Embryonic facial prominence (tissue), 1 donor: ENCODE results near the gene UBA1.

Source experiments
- DNase-seq: peaks from one replicate; pipeline ENCODE4 v3.0.0-alpha.2; 2016; ENCODE audit errors: extremely low spot score

Gene UBA1

DNA sequence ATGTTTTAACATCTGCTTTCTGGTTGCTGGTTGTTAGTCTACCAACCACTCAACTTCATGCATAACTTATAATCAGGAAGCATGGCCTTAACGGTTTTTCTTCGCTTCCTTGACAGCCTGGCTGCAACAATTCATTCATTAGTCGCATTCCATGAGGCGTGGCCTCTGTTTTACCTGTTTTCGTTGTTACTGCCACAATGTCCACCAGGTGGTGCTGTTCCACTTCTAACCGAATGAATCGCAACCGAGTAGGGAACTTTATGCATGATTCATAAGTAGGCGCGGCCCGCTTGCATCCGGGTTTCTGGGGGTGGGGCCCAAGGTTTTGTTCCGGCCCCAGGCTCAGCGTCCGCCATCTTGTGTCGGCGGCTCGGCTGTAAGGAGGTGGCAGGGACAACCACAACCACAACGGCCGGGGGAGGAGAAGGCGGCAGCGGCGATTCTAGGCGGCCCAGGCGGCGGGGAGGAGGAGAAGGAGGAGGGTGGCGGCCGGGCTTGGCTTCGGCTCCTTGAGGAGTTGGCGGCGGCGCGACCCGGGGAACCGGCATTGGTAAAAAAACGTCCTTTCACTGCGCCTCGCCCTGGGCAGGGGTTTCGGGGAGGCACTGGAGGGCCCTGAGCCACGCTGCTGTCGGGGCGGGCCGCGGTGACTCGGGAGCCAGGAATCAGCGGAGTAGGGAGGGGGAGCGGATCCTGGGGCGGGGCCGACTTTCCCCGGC lies at the start of gene UBA1:
Gene UBA1, plus strand, starts transcription at position 355 of the 719 bp plus-strand sequence. CDS start 4,974 bp downstream, outside the sequence.
- peak; percentile 83 for DNase-seq

DNA sequence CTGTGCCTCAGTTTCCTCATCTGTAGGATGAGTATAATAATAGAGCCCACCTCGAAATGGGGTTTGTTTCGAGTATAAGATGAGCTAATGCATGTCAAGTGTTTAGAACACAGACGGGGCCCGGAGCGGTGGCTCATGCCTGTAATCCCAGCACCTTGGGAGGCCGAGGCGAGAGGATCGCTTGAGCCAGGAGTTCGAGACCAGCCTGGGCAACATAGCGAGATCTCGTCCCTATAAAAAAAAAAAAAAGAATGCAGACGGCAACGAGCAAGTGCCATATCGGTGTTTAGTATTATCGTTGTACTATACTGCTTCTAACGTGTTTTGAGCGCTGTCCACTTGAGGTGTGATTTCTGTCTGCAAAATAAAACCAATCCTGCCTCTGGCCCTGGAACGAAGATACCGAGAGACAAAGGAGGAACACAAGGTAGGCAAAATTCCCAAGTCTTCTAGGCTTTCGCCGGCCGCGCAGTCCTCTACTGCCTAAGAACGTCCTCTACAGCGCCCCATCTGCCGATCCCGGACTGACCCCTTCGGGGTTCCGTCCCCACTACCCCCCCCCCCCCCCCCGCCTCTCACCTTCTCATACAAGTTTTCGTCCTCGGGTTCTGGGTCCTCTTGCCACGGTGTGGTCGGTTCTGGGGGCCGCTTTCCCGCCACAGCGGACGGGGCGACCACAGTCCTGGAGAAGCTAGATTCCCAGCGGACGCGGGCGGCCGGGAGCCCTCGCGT lies 49.6 kb upstream of the UBA1 start:
- DNase-seq, result no peak

DNA sequence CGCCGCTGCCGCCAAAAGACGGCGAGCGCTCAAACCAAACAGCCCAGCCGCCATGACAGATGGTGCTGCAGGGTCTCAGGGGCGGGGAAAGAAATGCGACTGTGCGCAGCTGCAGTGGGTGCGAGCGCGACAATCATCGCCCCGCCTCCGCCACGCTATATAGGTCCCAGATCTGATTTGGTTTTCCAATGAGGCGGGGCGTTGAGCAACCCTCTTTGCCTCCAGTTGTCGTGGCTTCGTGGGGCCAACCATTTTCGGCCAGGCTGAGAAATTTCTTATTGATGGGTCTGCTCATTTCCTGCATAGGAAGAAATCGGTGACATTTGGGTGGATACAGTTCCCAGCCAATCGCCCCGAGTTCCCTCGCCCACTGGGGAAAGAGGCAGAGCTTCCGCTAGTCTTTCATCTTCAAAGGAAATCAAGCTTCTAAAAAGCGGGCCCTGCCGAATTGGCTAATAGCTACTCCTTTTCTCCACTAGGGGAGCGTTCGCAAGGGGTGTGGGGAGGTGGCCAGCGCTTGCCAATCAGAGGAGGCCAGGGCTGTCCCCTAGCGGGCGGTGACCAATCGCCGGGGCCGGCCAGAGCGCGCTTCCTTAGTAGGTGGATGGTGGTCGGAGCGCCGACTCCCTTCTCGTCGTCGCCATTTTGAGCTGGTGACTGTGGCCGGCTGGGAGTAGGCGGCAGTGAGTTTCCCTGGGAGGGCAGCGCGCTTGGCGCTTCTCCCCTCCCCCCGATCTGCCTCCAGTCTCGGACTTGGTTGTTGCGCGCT lies 48.8 kb upstream of the UBA1 start, which contains the start of the genes NDUFB11 and RBM10:
Gene NDUFB11, minus strand, starts transcription at position 77 of the 769 bp plus-strand sequence. Its CDS starts 23 bp downstream, at position 54.
Gene RBM10, plus strand, starts transcription at position 596 of the 769 bp plus-strand sequence. CDS start 2,261 bp downstream, outside the sequence.
- peak; percentile 82 for DNase-seq

DNA sequence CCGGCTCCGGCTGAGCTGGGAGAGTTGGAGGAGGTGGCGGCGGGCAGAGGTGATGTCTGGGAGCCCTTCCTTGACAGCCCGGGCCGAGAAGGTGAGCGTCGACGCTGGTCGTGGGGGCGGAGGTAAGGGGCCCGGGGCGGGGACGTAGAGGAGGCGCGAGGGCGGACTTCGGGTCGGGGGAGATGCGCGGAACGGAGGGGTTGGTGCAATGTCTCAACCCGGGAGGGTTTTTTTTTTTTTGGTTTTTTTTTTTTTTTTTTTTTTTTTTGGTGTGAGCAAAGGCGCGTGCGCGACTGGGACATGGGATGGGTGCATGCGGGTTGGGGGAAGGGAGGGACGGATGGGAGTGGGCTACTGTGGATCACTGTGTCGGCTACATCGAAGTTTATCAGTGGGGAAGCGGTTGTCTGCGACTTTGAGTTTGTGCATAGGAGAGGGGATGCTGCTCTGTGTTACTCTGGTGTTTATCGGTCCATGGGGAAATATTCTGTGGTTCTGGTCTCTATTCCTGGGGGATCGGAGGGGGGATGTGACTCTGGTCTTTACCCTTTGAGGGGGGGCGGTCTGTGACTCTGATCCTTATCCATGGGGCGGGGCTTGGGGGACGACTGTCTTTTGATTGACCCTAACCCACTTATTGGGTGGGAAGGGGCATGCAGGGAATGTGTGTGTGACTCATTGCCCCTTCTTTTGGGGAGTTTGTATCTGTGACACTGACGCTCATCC lies 48.1 kb upstream of the UBA1 start:
- DNase-seq, result no peak

DNA sequence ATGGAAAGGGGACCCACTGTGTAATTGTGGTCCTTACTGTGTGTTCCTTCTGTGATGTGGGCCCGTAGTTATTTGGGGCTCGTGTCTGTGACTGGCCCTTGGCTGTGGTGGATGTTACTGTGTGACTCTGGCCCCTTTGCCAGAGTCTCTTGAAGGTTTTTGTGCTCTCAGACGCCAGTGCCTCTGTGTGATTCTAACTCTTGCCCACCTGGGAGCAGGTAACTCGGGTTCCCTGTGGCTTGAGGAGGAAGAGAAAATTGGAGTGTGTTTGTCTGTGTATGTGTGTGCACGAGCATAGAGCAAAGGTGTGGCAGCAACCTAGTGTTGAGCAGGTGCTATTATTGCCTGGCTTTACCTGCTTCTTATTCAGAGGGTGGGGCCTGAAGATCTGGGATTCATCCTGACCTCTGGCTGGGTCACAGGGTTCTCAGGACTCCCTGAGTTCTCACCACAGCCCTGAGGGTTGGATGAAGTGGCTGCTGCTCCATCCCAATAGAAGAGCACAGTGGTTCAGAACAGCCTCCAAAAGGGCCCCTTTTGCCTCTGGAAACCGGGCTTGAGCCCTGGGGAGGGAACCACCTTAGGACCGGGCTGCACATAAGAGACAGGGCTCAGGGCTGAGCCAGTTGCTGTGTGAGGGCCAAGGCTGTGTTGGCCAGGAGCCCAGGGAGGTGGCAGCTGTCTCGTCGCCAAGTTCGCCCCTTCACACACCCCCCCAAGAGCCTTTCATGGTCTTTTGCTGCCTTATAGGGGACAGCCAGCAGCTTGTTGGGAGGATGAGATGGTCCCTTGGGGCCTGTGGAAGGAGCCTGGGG lies 47.3 kb upstream of the UBA1 start:
- DNase-seq, result no peak

DNA sequence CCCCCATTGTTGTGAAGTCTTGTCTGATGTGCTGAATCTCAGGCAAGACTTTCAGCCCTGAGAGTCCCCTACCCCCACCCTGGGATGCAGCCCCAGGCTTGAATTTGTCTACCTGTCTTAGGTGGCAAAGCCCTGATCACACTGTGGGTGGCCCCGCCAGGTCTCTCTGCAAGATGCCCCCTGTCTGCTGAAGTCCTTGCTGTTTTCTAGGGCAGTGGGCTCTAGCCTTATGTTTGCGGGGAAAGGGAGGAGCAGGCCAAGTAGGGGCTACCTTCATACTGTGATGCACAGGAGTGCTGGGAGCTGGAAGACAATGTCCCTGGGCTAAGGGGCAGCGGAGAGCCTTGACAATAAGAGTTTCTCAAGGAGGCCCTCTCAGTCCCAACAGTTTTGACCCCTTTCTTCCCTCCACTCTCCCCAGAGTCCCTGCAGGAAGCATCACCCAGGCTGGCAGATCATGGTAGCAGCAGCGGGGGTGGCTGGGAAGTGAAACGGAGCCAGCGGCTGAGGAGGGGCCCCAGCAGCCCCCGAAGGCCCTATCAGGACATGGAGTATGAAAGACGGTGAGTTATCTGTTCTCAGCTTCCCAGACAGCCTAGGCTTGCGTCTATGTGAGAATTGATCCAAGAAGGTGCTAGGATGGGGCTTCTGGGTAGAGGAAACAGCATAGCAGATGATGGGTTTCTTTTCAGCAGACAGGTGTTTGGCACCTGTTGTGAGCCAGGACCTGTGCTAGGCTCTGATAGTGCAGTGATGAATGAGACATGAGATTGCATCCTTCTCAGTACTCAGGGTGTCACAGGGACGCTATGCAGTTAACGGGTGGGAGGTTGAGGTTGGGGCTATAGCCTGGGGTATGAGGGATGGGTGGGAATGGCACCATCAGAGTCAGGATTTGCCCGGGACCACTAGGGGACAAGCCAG lies 46.4 kb upstream of the UBA1 start:
- no peak for DNase-seq

DNA sequence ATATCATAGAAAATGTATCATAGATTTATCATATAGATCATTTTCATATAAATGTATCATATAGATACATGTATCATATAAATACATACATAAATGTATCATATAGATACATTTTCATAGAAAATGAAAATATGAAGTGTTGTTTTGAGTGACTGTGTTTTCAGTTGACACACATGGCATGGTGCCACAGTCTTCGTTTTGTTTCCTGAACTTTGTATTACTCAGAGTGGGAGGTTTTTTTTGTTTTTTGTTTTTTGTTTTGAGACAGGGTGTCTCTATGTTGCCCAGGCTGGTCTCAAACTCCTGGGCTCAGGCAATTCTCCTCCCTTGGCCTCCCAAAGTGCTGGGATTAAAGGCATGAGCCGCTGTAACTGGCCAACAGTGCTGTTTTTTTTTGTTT lies 44.7 kb upstream of the UBA1 start:
- DNase-seq, result no peak

DNA sequence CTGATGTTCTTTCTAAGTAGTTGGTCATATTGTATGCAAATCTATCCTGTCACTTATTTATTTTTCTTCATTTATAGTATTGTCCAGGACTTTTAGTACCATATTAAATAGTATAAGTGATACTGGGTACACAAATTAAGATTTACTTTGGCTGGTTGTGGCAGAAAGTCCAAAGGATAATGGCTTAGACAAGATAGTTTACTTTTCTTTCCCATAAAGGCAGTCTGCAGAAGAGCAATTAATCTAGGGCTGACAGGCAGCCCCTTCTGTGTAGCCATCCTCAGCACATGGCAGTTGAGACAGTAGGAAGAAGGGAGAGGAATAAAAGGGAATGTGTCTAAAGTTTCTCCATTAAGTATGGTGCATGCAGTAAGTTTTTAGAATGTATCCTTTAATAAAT lies 42.2 kb upstream of the UBA1 start:
- DNase-seq, result no peak

DNA sequence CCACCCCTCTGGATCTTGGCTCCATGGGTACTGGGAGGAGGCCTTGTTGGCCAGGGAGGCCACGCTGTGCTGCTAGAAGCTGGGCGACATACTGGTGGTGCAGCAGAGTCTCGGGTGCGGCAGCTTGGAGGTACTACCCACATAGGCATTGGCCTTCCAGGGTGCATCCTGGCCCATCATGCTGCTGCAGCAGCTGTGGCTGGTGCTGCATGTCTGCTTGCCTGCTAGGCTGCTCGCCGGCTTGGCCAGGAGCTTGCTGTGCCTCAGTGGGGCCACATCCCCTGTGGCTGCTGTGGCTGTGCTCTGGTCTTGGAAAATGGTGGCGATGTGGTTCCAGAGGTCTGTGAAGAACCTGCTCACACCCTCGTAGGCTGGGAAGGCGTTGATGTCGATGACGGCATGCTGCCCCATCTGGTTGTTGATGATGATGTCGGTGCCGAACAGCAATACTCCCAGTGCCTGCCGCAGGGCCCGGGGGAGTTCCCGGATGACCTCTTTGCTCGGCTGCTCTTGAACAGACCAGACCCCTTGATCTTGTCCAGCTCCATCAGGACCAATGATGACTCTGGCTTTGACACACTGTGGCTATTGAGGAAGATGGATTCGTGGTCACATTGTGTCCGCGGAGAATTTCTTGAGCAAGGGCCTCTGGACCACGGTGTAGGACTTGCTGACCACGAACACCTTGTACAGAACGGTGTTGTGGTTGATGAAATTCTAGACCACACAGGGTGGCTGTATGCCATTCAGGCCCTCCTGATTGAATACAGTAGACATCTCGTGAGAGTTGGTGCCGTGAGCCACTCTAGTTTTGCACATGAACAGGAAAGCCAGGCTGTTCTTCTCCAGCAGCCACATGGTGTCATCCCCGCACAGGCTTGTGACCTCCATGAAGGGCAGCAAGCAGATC lies 36.8 kb upstream of the UBA1 start:
- no peak for DNase-seq

DNA sequence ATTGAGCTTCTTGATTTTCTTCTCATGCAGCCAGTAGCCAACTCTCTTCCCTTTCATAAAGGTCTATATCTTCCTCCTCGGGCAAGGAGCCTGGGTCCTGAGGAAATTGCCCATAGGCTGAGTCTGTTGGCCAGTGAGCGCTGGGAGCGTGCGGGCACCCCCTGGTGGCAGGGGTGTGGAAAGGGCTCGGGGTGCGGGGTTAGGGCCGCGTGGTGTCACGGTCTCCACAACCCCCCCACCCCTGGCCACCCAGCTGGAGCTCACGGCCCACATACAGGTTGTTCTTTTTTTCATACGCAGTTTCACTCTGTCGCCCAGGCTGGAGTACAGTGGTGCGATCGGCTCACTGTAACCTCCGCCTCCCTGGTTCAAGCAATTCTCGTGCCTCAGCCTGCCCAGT lies 35.5 kb upstream of the UBA1 start:
- no peak for DNase-seq

DNA sequence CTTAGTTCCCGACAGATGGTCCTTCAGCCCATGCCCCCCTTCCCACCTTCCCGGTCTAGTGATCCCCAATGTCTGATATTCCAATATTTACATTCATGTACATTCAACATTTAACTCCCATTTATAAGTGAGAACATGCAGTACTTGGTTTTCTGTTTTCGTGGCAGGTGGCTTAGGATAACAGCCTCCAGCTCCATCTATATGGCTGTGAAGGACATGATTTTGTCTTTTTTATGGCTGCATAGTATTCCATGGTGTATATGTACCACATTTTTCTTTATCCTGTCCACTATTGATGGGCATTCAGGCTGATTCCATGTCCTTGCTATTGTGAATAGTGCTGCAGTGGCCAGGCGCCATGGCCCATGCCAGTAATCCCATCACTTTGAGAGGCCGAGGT lies 34.8 kb upstream of the UBA1 start:
- no peak for DNase-seq

DNA sequence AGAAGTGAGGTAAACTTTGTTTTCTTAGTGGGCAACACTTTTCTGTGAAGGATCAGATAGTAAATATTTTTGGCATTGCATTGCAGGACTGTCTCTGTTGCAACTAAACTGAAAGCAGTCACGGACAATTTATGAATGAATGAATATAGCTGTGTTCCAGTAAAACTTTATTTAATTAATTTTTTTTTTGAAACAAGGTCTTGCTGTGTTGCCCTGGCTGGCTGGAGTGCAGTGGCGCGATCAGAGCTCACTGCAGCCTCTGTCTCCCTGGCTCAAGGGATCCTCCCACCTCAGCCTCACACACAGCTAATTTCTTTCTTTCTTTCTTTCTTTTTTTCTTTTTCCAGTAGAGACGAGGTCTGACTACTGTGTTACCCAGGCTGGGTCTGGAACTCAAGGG lies 32.8 kb upstream of the UBA1 start:
- DNase-seq, result no peak

DNA sequence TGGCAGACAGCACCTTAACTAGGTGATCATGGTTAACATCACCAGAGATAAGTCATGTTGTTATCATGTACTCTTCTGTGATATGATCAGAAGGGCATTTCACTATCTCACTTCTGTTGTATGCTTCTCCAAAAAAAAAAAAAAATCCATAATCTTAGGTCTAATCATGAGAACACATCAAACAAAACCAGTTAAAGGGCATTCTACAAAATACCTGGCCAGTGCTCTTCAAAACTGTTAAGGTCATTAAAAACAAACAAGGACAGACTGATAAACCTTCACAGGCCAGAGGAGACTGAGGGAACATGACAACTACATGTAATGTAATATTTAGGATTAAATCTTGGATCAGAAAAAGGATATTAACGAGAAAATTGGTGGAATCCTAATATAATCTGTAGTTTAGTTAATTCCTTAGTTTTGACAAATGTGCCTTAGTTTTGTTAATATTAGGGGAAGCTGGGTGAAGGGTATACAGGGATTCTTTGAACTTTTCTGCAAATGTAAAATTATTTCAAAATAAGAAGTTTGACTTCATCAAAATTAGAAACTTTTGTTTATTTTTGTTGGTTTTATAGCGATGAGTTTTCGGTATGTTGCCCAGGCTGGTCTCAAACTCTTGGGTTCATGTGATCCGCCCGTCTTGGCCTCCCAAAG lies 30.6 kb upstream of the UBA1 start:
- no peak for DNase-seq

DNA sequence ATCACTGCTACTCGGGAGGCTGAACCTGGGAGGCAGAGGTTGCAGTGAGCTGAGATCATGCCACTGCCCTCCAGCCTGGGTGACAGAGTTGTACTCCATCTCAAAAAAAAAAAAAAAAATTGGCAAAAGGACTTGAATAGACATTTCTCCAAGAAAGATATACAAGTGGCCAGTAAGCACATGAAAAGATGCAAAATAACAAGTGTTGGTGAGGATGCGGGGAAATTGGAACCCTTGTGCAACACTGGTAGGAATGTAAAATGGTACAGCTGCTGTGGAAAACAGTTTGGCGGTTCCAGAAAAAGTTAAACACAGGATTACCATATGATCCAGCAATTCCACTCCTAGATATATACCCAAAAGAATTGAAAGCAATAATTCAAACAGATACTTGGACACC lies 29.2 kb upstream of the UBA1 start:
- no peak for DNase-seq

DNA sequence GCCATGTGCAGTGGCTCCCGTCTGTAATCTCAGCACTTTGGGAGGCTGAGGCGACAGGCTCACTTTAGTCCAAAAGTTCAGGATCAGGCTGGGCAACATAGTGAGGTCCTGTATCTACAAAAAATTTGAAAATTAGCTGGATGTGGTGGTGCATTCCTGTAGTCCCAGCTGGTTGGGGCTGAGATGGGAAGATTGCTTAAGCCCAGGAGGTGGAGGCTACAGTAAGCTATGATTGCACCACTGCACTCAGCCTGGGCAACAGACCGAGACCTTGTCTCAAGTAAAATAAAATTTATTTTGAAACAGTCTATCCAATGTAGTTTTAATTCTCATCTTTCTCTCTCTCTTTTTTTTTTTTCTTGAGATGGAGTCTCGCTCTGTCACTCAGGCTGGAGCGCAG lies 27.5 kb upstream of the UBA1 start:
- no peak for DNase-seq

DNA sequence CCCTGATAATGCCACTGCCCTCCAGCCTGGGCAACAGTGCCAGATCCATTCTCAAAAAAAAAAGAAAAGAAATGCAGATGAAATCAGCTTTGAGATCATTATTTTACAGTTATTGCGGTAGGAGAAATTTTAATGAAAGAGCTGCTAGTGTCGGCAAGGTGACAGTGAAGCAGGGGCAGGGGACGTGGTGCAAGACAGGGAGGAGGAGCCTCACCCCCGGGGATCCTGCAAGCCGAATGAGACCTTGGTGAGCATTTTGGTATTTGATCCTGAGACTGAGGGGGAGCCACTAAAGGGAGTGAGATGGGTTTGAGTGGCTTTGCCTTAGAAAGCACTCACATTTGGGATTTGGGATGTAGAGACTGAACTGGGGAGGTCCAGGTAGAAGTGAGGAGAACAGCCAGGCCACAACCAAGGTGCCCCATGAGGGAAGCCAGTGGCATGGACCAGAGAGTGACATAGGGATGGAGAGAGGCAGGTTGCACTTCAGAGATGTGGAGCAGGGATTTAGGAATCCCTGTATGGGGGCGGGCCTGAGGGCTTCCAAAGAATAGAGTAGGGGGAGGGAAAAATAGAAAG lies 25.0 kb upstream of the UBA1 start:
- no peak for DNase-seq

DNA sequence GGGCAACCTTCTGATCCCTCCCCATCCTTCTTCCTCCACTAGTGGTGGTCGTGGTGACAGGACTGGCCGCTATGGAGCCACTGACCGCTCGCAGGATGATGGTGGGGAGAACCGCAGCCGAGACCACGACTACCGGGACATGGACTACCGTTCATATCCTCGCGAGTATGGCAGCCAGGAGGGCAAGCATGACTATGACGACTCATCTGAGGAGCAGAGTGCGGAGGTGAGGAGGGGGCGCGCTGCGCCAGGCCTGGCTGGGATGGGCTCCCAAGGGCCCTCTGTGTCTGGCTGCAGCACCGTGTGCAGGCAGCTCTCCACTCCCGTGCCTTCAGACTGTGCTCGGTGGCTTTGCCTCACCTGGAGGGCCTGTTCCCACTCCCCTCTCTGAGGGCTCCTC lies 24.4 kb upstream of the UBA1 start:
- no peak for DNase-seq
